Bronchial epithelial cell (primary cell): ENCODE data around the gene TCHHL1. TPM values are rescaled to one million over a fixed set of nuclear protein-coding genes. Genes with fewer than 3 reads are reported as not detected.

ENCODE experiments used
- DNase-seq: peaks from one replicate; pipeline ENCODE4 v3.0.0-alpha.2; 2010; ENCODE audit warnings: low read depth
- FAIRE-seq: peaks from 2 replicates; lab custom pipeline; 2011; peaks lifted over from hg19 to GRCh38; lab: Jason Lieb, UNC
- H3K27me3 ChIP-seq: 2 replicates; pipeline ENCODE4 v1.5.1; 2011; ENCODE audit warnings: low read length; ENCODE audit not compliant: control insufficient read depth, insufficient read depth
- H3K36me3 ChIP-seq: 2 replicates; pipeline ENCODE4 v1.5.1; 2011; ENCODE audit warnings: low read length; ENCODE audit not compliant: control insufficient read depth, insufficient read depth
- H3K4me3 ChIP-seq: 2 replicates; pipeline ENCODE4 v1.5.1; 2011; ENCODE audit warnings: mild to moderate bottlenecking, low read depth, low read length, control low read depth
- total RNA-seq: library from RNA; depleted of rRNA; stranded (reverse); fragments of >200 nt; gene quantifications from 2 replicates; pipeline ENCODE4 v1.2.1, GENCODE V29; 2014
- TF ChIP-seq, protein P1 (sequence below): IDR thresholded peaks from 2 replicates; pipeline ENCODE4 v1.5.1; 2011; ENCODE audit warnings: mild to moderate bottlenecking, moderate library complexity, low read length, control low read depth, inconsistent platforms; ENCODE audit not compliant: insufficient read depth, severe bottlenecking

Gene TCHHL1
- total RNA-seq, 1 donor from 2014 or later: not detected

DNA sequence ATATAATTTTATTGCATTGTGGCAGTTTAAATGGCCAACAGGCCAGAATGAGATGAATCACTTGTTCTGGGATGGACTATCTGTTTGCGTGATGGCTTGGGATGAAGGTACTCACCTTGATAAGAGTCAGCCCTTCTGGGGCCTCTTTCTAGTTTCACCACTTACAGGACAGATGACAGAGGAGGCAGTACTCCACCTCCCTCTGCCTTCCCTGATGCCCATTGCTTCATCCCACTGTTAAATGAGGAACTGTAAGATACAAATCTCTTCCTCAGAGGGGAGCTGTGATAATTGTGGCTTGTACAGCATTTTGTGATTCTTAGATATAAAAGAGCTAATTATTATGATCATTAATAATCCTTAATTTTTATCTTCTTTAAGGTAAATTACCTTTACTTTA lies 30.1 kb upstream of the TCHHL1 start:
- DNase-seq (no peak), FAIRE-seq (no peak)
- no peaks in the 10 kb centered on the region for H3K36me3 ChIP-seq
- no peak overlapping the region for H3K4me3 ChIP-seq
- TF ChIP-seq, protein P1, sequence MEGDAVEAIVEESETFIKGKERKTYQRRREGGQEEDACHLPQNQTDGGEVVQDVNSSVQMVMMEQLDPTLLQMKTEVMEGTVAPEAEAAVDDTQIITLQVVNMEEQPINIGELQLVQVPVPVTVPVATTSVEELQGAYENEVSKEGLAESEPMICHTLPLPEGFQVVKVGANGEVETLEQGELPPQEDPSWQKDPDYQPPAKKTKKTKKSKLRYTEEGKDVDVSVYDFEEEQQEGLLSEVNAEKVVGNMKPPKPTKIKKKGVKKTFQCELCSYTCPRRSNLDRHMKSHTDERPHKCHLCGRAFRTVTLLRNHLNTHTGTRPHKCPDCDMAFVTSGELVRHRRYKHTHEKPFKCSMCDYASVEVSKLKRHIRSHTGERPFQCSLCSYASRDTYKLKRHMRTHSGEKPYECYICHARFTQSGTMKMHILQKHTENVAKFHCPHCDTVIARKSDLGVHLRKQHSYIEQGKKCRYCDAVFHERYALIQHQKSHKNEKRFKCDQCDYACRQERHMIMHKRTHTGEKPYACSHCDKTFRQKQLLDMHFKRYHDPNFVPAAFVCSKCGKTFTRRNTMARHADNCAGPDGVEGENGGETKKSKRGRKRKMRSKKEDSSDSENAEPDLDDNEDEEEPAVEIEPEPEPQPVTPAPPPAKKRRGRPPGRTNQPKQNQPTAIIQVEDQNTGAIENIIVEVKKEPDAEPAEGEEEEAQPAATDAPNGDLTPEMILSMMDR: no peak
- H3K27me3 ChIP-seq: peaks cover 19% of the 10 kb centered on the region

DNA sequence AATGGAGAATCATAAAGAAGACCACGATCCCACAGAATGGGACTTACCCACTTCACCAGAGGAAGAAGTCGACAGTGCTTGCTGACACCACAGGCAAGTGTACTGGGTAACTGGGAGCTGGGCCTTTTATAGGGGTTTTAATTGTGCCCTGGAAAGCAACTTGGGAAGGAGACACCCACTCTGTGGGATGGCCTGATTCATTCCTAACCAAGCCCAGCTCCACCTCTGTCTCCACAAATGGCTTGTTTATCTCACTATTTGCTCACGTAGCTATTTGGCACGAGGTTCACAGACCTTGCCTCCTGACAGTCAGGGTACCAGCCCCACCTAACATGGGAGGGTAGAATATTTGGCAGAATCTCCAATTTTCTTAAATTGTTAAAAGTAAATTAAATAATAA lies 26.5 kb upstream of the TCHHL1 start, which contains the start of gene TCHH:
Gene TCHH, minus strand, starts transcription at position 101 of the 400 bp plus-strand sequence. CDS start 1,364 bp downstream, outside the sequence.
- Histone ChIP-seq H3K4me3 (no peak within 1 kb of the TSS), H3K27me3 (peaks cover 38% of the 10 kb centered on the region), H3K36me3 (no peaks in the 10 kb centered on the region)
- DNase-seq (no peak), FAIRE-seq (no peak)
- TF ChIP-seq, protein P1: no peak

DNA sequence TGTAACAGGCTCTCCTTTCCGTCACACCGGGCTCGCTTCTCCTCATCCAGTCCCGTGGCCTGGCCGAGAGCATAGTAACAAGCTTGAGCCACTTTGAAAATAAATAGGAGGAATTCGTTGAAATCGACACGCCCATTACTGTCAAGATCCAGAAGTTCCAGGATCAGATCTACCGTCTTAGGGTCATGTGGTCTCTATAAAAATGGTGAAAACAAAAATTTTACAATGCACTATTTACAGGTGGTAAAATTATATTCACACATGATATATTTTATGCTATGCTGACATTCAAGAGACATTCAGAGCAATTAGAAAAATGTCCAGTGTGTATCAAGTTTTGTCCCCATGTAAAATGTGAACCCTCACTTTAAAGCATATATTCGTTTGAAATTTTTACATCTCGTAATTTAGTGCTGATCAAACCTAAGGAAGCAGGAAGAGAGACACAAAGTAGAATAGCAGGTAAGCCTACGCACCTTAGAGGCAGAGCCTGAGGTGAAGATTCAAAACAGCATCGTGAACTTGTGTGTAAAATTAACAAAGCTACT lies 24.1 kb upstream of the TCHHL1 start:
- DNase-seq (no peak), FAIRE-seq (no peak)
- peaks cover 55% of the 10 kb centered on the region for H3K27me3 ChIP-seq
- no peaks in the 10 kb centered on the region for H3K36me3 ChIP-seq
- TF ChIP-seq, protein P1: no peak
- H3K4me3 ChIP-seq: no peak overlapping the region

DNA sequence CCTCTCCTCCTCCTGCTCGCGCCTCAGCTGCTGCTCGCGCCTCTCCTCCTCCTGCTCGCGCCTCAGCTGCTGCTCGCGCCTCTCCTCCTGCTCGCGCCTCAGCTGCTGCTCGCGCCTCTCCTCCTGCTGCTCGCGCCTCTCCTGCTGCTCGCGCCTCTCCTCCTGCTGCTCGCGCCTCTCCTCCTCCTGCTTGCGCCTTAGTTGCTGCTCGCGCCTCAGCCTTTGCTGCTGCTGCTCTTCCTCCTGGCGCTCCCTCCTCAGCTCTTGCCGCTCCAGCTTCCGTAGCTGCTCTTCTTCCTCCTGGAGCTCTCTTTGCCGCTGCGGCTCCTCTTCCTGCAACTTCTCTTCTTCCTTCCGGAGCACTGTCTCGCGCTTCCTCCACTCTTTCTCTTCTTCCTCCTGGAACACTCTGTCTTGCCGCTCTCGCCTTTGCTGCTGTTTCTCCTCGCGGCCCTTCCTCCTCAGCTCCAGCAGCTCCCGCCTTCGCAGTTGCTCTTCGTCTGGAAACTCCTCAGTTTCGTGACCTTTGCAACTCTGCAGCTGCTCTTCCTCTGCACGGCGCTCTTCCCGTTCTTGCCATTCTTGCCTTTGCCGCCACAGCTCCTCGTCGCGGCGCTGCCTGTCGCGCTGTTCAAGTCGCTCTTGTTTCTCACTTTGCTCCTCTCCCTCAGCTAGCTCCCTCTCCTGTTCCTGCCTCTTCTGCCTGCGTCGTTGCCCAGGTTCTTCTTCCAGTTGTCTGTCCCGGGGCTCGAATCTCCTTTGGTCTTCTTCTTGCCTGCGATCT lies 23.4 kb upstream of the TCHHL1 start:
- FAIRE-seq (no peak), DNase-seq (no peak)
- TF ChIP-seq, protein P1: no peak
- H3K4me3 ChIP-seq: peak overlapping the region; percentile 13
- no peaks in the 10 kb centered on the region for H3K36me3 ChIP-seq
- peaks cover 60% of the 10 kb centered on the region for H3K27me3 ChIP-seq

DNA sequence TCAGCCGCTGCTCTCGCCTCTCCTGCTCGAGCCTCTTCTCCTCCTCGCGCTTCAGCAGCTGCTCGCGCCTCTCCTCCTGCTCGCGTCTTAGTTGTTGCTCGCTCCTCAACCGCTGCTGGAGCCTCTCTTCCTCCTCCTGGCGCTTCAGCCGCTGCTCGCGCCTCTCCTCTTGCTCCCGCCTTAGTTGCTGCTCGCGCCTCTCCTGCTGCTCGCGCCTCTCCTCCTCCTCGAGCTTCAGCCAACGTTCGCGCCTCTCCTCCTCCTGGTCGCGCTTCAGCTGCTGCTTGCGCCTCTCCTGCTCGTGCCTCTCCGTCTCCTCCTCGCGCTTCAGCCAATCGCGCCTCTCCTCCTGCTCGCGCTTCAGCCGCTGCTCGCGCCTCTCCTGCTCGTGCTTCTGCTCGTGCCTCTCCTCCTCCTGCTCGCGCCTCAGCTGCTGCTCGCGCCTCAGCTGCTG lies 22.7 kb upstream of the TCHHL1 start:
- Histone ChIP-seq H3K27me3 (peaks cover 60% of the 10 kb centered on the region), H3K36me3 (no peaks in the 10 kb centered on the region), H3K4me3 (peak overlapping the region; percentile 38)
- DNase-seq (no peak), FAIRE-seq (no peak)
- TF ChIP-seq, protein P1: no peak
